Right lung (tissue), 10 donors: ENCODE data around the gene VWCE. TPM values are rescaled to one million over a fixed set of nuclear protein-coding genes. Genes with fewer than 3 reads are reported as not detected.

Source experiments
- DNase-seq, 2 donors: peaks; one replicate each; pipeline ENCODE4 v3.0.0-alpha.2; 2013
- long read RNA-seq, 8 donors: transcript quantifications; one replicate each; lab custom pipeline, GENCODE V29; 2026
- polyA plus RNA-seq, 5 donors: library from polyadenylated mRNA; unstranded; fragments of 120-200 nt; gene quantifications; one replicate each; pipeline versions ENCODE4 v1.2.1 to v1.2.3, GENCODE V29; 2013; ENCODE audit warnings: inconsistent platforms in 1 of 5, low replicate concordance in 1 of 5; ENCODE audit not compliant: insufficient read length in 5 of 5, insufficient read depth in 1 of 5

Gene VWCE
- polyA plus RNA-seq, result 1 to 10 TPM in 4 of 5 donors, under 1 TPM in 1; 0.94 to 2.3 (median 1.8) TPM
- long read RNA-seq, donor 1, result 0 reads
- long read RNA-seq, donor 2, result 0 reads
- long read RNA-seq, donor 3, result 0 reads
- long read RNA-seq, donor 4, result 0 reads
- long read RNA-seq, donor 5, result 0 reads
- long read RNA-seq, donor 6, result 0 reads
- long read RNA-seq, donor 7, result 0 reads
- long read RNA-seq, donor 8, result 0 reads

- peak; percentile 52 to 56 for DNase-seq
Observed at GRCh38 chr11:61294717-61295595, at the start of gene VWCE. TSS of gene VWCE (minus strand) at chr11:61295316. CDS start at chr11:61295037, 279 bp downstream.

GRCh38 chr11:61343792-61344745 lies 49.0 kb upstream of the VWCE start:
- no peak for DNase-seq

DNA sequence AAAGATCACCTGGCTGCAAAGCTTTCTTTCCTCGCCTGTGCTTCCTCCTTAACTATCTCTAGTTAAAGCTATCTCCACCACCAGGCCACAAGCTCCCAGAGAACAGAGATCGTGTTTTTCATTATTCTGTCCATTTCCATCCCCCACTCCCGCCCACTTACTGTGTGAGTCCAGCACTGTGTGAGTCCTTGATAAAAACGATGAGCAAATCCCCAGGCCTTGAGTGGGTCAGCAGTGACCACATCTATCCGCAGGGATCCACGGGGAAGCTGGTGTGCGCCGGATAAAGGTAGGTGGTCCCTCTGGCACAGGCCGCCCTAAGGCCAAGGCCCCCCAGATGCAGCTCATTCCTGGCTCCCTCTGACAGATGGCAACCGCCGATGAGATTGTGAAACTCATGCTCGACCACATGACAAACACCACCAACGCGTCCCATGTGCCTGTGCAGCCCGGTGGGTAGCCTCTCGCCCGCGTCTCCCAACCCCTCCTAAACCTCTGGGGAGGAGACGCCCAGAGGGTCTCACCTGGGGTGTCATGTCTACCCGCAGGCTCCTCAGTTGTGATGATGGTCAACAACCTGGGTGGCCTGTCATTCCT lies 47.2 kb upstream of the VWCE start:
- DNase-seq, result no peak

- DNase-seq, result no peak
Observed at GRCh38 chr11:61341706-61342105, 46.6 kb upstream of the VWCE start.

DNA sequence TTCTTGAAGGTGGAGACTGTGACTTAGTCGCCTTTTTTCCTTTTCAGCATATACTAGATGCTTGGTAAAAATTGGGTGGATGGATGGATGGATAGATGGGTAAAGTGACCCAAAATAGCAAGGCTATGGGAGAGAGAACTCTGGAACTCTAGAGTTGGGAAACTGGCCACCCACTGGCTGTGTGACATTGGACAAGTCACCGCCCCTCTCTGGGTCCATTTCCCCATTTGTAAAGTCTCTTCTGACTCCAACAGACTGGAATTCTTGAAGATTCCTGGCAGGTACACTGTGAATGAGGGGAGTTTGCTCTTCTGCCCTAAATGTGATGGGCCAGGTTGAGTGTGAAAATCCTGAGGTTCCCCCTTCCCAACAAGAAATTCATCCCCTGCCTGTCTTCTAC lies 45.9 kb upstream of the VWCE start:
- DNase-seq, result no peak

DNA sequence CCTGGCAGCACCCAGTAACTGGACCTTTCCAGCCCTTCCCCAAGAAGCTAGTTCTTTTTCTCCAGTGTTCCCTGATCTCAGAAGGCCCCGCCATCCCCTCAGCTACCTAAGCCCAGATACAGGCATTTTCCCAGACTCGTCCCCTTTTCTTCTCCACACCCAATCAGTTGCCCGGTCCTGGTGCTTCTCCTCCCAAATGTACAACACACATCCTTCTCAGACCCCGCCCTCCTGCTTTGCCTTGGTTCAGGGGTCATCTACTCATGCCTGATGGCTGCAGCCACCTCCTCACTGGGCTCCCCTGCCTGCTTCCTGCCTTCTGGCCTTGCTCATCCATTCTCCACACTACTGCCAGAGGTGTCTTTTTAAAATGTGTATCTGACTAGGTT lies 44.4 kb upstream of the VWCE start:
- no peak for DNase-seq

GRCh38 chr11:61338783-61339489 lies 43.8 kb upstream of the VWCE start:
- DNase-seq, result no peak

DNA sequence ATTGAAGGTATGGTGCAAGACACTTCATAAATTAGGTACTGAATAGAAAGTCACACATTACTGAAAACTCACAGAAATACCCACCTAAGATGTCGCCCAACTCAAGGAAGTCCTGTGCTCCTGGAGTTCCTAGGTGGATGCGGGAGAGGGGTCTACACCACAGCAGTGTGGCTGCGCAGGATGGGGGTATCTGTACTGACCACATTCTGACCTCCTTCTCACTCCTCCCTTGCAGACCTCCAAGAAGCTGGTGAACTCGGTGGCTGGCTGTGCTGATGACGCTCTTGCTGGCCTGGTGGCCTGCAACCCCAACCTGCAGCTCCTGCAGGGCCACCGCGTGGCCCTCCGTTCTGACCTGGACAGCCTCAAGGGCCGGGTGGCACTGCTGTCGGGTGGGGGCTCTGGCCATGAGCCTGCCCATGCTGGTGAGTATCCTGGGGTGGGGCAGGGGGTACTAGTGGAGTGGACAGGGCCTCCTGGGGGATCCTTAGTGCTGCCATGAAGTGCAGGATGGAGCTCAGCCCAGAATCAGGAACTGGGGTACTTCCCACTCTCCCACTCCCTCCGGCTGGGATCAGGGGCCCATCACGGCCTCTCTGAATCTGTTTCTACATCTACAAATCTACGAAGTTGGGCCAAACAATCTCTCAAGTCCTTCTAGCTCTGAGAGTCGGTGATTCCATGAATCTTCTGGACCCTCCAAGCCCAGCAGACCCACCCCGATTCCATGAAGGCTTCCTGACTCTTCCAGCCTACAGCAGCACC lies 42.8 kb upstream of the VWCE start:
- DNase-seq, result no peak

GRCh38 chr11:61336171-61336935 lies 41.2 kb upstream of the VWCE start:
- DNase-seq, result peak; percentile 64 to 77

GRCh38 chr11:61335355-61335710 lies 40.2 kb upstream of the VWCE start:
- no peak for DNase-seq

DNA sequence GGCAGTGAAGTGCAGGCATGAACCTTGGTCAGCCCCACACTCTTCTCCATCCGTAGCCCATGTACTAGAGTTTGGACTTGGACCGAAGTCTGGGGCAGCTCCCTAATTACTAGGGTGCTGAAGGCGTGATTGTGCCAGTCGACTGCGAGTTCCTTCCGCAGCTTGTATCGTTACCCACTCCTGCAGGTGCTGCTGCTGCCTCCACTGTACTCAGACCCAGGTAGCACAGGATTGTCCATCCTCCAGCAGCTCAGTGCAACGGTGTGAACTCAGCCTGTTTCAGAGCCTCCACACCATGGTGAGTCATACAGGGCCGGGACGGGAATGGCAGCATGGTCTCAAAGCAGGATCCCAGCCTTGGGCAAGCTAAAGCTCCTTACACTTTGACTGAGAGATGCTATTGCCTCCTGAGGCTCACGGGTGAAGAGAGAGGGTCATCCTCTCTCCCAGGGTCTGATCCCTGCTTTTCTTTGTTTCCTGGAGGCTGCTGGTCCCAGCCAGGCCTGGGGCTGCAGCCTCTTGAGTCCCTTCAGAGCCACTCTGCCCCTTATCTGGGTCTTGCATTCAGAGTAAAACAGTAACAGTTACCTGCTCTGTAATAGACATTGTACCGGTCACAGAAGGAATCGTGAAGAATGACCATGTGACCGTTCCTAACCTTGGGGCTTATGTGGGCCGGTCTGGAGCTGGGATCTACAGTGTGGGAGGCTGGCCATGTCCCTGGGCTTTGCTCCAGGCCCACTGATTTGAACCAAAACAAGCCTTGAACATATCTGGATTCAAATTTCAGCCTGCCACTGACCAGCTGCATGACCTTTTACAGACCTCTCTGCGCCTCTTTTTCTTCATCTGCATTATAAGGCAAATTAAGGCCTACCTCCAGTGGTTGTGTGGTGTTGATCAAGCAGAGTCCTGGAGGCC lies 39.6 kb upstream of the VWCE start:
- DNase-seq, result no peak

- DNase-seq, result no peak
Observed at GRCh38 chr11:61333550-61334433, 38.7 kb upstream of the VWCE start.

- peak; percentile 93 for DNase-seq
Observed at GRCh38 chr11:61332797-61333549, 37.9 kb upstream of the VWCE start, which contains the start of the genes DDB1 and TKFC. TSS of gene DDB1 (minus strand) at chr11:61333105. CDS start at chr11:61332968, 137 bp downstream. TSS of gene TKFC (plus strand) at chr11:61333228. CDS start at chr11:61334729, 1,501 bp downstream.

- DNase-seq, result peak in 1 of 2 donors; percentile 9
Observed at GRCh38 chr11:61332281-61332796, 37.2 kb upstream of the VWCE start.

DNA sequence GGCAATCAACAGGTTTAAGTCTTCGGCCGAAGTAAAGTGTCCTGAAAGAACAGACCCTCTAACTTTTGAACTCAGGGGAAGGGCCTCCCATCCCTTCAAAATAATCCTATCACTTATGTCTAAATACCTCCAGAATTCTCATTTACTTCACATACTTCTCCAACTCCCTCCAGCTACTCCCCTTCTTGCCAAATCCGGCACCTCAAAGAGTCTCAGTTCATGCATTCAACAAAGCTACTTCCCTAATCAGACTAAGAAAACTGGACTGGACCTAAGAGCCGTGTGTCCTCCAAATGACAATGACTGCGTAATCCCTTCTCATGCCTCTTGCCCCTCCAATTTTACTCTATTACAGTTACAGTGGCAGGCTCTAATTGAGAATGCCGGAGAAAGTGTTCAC lies 36.5 kb upstream of the VWCE start:
- DNase-seq, result no peak

- no peak for DNase-seq
Observed at GRCh38 chr11:61329871-61330270, 34.8 kb upstream of the VWCE start.
